SK-N-SH (cell line): ENCODE data around the gene CDH4. TPM values are rescaled to one million over a fixed set of nuclear protein-coding genes. Genes with fewer than 3 reads are reported as not detected.

ENCODE experiments used
- CTCF ChIA-PET: fragments of 300-600, 350-600 bp; formaldehyde crosslinking; extraction: SDS; loops from one replicate; lab custom pipeline; 2021; lab: Yijun Ruan, JAX
- POLR2A ChIA-PET: fragments of 350-600 bp; sonication (Branson Sonifier 250); formaldehyde crosslinking; extraction: SDS; loops from one replicate; lab custom pipeline; 2020; ENCODE audit warnings: antibody characterized with exemption, inconsistent platforms; lab: Yijun Ruan, JAX
- DNase-seq: peaks from one replicate; pipeline ENCODE4 v3.0.0; 2012
- H2AFZ ChIP-seq: fragments of 200-600 bp; sonication (generic); 2 replicates; pipeline ENCODE4 v1.8.1; 2016; ENCODE audit warnings: antibody characterized with exemption, mild to moderate bottlenecking, low read depth
- H3F3A ChIP-seq: fragments of 200-600 bp; sonication (generic); replicated peaks from 2 replicates; pipeline ENCODE3; 2016; ENCODE audit warnings: antibody characterized with exemption, mild to moderate bottlenecking; ENCODE audit not compliant: insufficient read depth
- H3K27ac ChIP-seq, 2 experiments: fragments of 200-500 bp in 1 of 2; fragments of 200-600 bp in 1 of 2; sonication (Bioruptor generic) in 1 of 2; sonication (generic), shearing (Covaris generic) in 1 of 2; 2 replicates each; pipeline versions ENCODE4 v1.5.1 to v1.6.1; 2014 to 2016; ENCODE audit warnings: low read depth in 2 of 2, inconsistent platforms in 1 of 2, low read length in 1 of 2, mild to moderate bottlenecking in 1 of 2, mixed read lengths in 1 of 2
- H3K27me3 ChIP-seq: fragments of 200-600 bp; sonication (generic), shearing (Covaris generic); 2 replicates; pipeline ENCODE4 v1.6.1; 2016; ENCODE audit warnings: mixed run types; ENCODE audit not compliant: insufficient read depth
- H3K36me3 ChIP-seq, 2 experiments: fragments of 200-500 bp in 1 of 2; fragments of 200-600 bp in 1 of 2; sonication (Bioruptor generic) in 1 of 2; sonication (generic) in 1 of 2; replicated peaks in 1 of 2; 2 replicates each; pipeline versions ENCODE3 to v1.5.1; 2014 to 2016; ENCODE audit warnings: low read length in 1 of 2, mild to moderate bottlenecking in 1 of 2; ENCODE audit not compliant: insufficient read depth in 2 of 2, control insufficient read depth in 1 of 2
- H3K4me1 ChIP-seq, 2 experiments: fragments of 200-500 bp in 1 of 2; fragments of 200-600 bp in 1 of 2; sonication (Bioruptor generic) in 1 of 2; sonication (generic), shearing (Covaris generic) in 1 of 2; 2 replicates each; pipeline versions ENCODE4 v1.5.1 to v1.6.1; 2014 to 2016; ENCODE audit warnings: low read depth in 1 of 2, low read length in 1 of 2, mixed run types in 1 of 2; ENCODE audit not compliant: insufficient read depth in 2 of 2, control insufficient read depth in 1 of 2
- H3K4me2 ChIP-seq: fragments of 200-600 bp; sonication (generic), shearing (Covaris generic); 2 replicates; pipeline ENCODE4 v1.6.1; 2017; ENCODE audit warnings: mixed run types
- H3K4me3 ChIP-seq, 2 experiments: fragments of 200-500 bp in 1 of 2; fragments of 200-600 bp in 1 of 2; sonication (Bioruptor generic) in 1 of 2; sonication (generic), shearing (Covaris generic) in 1 of 2; 2 replicates each; pipeline versions ENCODE4 v1.5.1 to v1.8.1; 2014 to 2016; ENCODE audit warnings: low read depth in 2 of 2, inconsistent platforms in 1 of 2, low read length in 1 of 2, mild to moderate bottlenecking in 1 of 2, mixed read lengths in 1 of 2, moderate library complexity in 1 of 2
- H3K79me2 ChIP-seq: fragments of 200-600 bp; sonication (generic); 2 replicates; pipeline ENCODE4 v1.8.1; 2017; ENCODE audit warnings: mild to moderate bottlenecking; ENCODE audit not compliant: insufficient read depth
- H3K9ac ChIP-seq: fragments of 200-600 bp; sonication (generic); 2 replicates; pipeline ENCODE4 v1.6.1; 2017; ENCODE audit warnings: mixed run types
- H3K9me2 ChIP-seq: fragments of 200-600 bp; sonication (generic); 2 replicates; pipeline ENCODE4 v1.6.1; 2017; ENCODE audit warnings: mixed run types
- H3K9me3 ChIP-seq: fragments of 200-600 bp; sonication (generic); 2 replicates; pipeline ENCODE4 v1.6.1; 2017; ENCODE audit warnings: mixed run types, mild to moderate bottlenecking, moderate library complexity
- H4K20me1 ChIP-seq: fragments of 200-600 bp; sonication (generic); 2 replicates; pipeline ENCODE4 v1.6.1; 2017; ENCODE audit warnings: mild to moderate bottlenecking, mixed run types; ENCODE audit not compliant: insufficient read depth
- EP300 ChIP-seq, 2 experiments: IDR thresholded peaks; 2 replicates each; pipeline versions ENCODE4 v1.4.0 to v1.6.1; 2012; ENCODE audit warnings: borderline replicate concordance in 1 of 2, low read depth in 1 of 2, low read length in 1 of 2
- FOXM1 ChIP-seq: IDR thresholded peaks from 2 replicates; pipeline ENCODE4 v1.4.0; 2012; ENCODE audit warnings: low read depth, mild to moderate bottlenecking
- GATA2 ChIP-seq: sonication (generic); formaldehyde crosslinking; IDR thresholded peaks from 2 replicates; pipeline ENCODE4 v1.5.0; 2020; ENCODE audit warnings: mild to moderate bottlenecking, missing genetic modification reagents
- MXI1 ChIP-seq: IDR thresholded peaks from 2 replicates; pipeline ENCODE4 v1.6.1; 2012; ENCODE audit warnings: mild to moderate bottlenecking, low read depth, low read length, improper control_type of control experiment
- PBX3 ChIP-seq: IDR thresholded peaks from 2 replicates; pipeline ENCODE4; 2012
- RCOR1 ChIP-seq: fragments of 150-350 bp; IDR thresholded peaks from 2 replicates; pipeline ENCODE4 v1.6.1; 2017; ENCODE audit warnings: antibody characterized with exemption, low read length
- REST ChIP-seq: IDR thresholded peaks from 2 replicates; pipeline ENCODE4 v1.6.1; 2012; ENCODE audit warnings: mild to moderate bottlenecking, low read depth, low read length, moderate library complexity
- TEAD4 ChIP-seq: IDR thresholded peaks from 2 replicates; pipeline ENCODE4 v1.4.0; 2012; ENCODE audit warnings: mild to moderate bottlenecking, borderline replicate concordance; ENCODE audit not compliant: insufficient read depth
- whole genome bisulfite sequencing: methylation state at CpG from one replicate; pipeline ENCODE4 v1.1.6; 2017; ENCODE audit warnings: low lambda C conversion rate; 5-methylcytosine and 5-hydroxymethylcytosine counted together
- polyA plus RNA-seq, 3 experiments: library from polyadenylated mRNA; depleted of rRNA; stranded (reverse); fragments of >200 nt; gene quantifications; 2 replicates each; pipeline ENCODE4 v1.2.3, GENCODE V29; 2012

Gene CDH4
- polyA plus RNA-seq, 1 of the 3 experiments (the other 2 are of a cell fraction): not detected

GRCh38 chr20:61628480-61628879, 376.4 kb downstream of the CDH4 start:
- TF ChIP-seq FOXM1: no peak
- TF ChIP-seq RCOR1: no peak
- peak; percentile 0; the same call in 1 of the 2 replicates for TF ChIP-seq GATA2 (CRISPR knock-in tag)
- 0 out of 2 replicates have a peak, but pooled peaks have one; percentile 6 for TF ChIP-seq MXI1
- Histone ChIP-seq H3K9me3 (no peaks in the 10 kb centered on the region), H3K9ac (no peak overlapping the region), H3F3A (no peaks in the 10 kb centered on the region), H3K27me3 (no peaks in the 10 kb centered on the region), H4K20me1 (no peaks in the 10 kb centered on the region), H3K4me3 (no peak overlapping the region), H3K36me3 (no peaks in the 10 kb centered on the region), H3K27ac (no peak overlapping the region; a peak in 1 of 4 replicates), H3K79me2 (no peaks in the 10 kb centered on the region), H2AFZ (no peak overlapping the region), H3K9me2 (no peaks in the 10 kb centered on the region), H3K4me2 (no peak overlapping the region), H3K4me1 (peaks cover 0 to 27% of the 10 kb centered on the region in 2 experiments; a peak in 1 of 4 replicates)
- DNase-seq: peak; percentile 84
- ChIA-PET POLR2A (no interaction called here), CTCF (interaction anchor here (0.7 to 2.1 kb wide), 5 partner anchors 12 to 259 kb away, joined by 3 to 6 read pairs (median 4); no protein-coding TSS in a partner anchor)
- 7% methylated on average over 10 of the region's 10 CpGs for WGBS

DNA sequence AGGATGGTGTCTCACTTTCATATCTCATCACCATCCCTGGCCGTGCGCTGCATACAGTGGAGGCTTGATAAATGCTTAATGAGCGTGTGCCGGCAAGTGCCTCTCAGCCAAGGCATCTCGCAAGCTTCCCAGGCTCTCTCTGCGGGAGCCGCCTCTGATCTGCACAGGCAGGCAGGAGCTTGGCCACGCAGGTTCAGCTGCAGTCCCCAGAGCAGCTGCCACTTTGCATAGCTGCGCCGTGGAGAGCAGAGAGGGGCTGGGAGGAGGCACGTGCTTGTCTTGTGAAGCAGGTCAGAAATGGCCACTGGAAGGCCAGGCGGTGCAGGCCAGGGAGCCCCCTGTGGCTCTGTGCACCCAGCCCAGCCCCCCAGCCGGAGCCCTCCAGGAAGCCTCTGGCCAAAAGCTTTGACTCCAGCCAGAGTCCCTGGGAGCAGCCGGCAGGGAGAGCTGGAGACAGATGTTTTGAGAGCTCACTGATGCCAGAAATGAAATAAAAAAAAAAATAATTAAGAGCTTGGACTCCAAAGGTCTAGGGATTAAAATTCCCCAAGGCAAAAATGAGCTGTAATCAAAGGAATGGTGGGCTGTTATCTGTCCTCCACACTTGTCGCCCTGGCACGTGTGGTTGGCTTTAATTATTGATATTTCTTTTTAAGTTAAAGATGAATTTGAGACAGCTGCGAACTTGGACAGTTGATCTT, 377.0 kb downstream of the CDH4 start:
- POLR2A ChIA-PET: no interaction called here
- no peak overlapping the region for H3K4me3 ChIP-seq
- TF ChIP-seq TEAD4 (no peak), PBX3 (no peak), REST (no peak), MXI1 (peak; percentile 32; the same call in 1 of the 2 replicates), GATA2 (CRISPR knock-in tag) (peak; percentile 2; the same call in 1 of the 2 replicates), EP300 (IDR thresholded peaks at IDR 0.05; ENCODE audit: borderline replicate concordance in 1 of 2, low read depth in 1 of 2, low read length in 1 of 2) (no peak)
- H3K27ac ChIP-seq: peak overlapping the region in 1 of 2 experiments; percentile 44; a peak in 1 of 4 replicates
- no peaks in the 10 kb centered on the region for H3K36me3 ChIP-seq
- H3K9ac ChIP-seq: no peak overlapping the region
- peak; percentile 71 for DNase-seq
- H4K20me1 ChIP-seq: no peaks in the 10 kb centered on the region
- no peaks in the 10 kb centered on the region for H3K79me2 ChIP-seq
- H3K27me3 ChIP-seq: no peaks in the 10 kb centered on the region
- H3K4me1 ChIP-seq: peaks cover 0 to 27% of the 10 kb centered on the region in 2 experiments; a peak in 1 of 4 replicates
- no peaks in the 10 kb centered on the region for H3F3A ChIP-seq
- H3K4me2 ChIP-seq: no peak overlapping the region
- WGBS: 10% methylated on average over 12 of the region's 17 CpGs
- CTCF ChIA-PET: interaction anchor here (1.0 to 2.1 kb wide), 5 partner anchors 11 to 258 kb away, joined by 3 to 6 read pairs (median 4); no protein-coding TSS in a partner anchor
- no peaks in the 10 kb centered on the region for H3K9me3 ChIP-seq
- H2AFZ ChIP-seq: no peak overlapping the region
- no peaks in the 10 kb centered on the region for H3K9me2 ChIP-seq
